Measurements from ENCODE around the gene EEF1AKMT1. TPM values are rescaled to one million over a fixed set of nuclear protein-coding genes. Genes with fewer than 3 reads are reported as not detected.

EEF1AKMT1 gene
- total and polyA plus RNA-seq, 10 of the 15 experiments (the other 5 are each of a cell fraction or from before 2014, with no cell fraction given), result 7.9 to 44.5 (median 11.0) TPM

DNA sequence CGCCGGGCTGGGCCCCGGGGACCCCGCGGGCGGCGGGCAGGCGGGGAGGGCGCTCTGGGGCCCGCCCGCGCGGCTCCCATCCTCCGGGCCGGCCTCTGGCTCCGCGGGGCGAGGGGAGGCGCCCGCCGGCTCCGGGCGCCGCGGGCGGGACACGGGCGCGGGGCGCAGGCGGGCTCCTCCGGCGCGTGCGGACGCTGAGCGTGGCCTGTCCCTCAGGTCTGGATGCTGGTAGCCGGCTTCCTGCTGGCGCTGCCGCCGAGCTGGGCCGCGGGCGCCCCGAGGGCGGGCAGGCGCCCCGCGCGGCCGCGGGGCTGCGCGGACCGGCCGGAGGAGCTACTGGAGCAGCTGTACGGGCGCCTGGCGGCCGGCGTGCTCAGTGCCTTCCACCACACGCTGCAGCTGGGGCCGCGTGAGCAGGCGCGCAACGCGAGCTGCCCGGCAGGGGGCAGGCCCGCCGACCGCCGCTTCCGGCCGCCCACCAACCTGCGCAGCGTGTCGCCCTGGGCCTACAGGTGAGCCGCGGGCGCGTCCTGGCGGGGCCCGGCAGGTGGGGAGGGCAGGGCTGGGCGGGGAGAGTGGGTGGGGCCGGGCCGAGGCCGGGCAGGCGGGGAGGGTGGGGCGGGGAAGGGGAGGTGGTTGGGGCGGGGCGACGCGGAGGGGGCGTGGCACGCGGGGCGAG lies 69.8 kb downstream of the EEF1AKMT1 start:
- no peaks in the 10 kb centered on the region for H3K9me3 ChIP-seq (replicated peaks; ENCODE audit: control insufficient read depth, insufficient read depth, low read length)
- no peak for FAIRE-seq
- BruUV-seq (replicated peaks), result no TSS peak
- no peaks in the 10 kb centered on the region for H3K36me3 ChIP-seq (ENCODE audit: control insufficient read depth in 2 of 2, insufficient read depth in 2 of 2, low read length in 1 of 2)
- ChIA-PET POLR2A (no interaction called here), SMC1A (ENCODE audit: uncharacterized antibody, unreplicated experiment) (no interaction called here), CTCF (interaction anchor here (1.0 to 1.1 kb wide), 2 partner anchors 127 to 209 kb away, joined by 3 read pairs; no protein-coding TSS in a partner anchor), RAD21 (ENCODE audit: unreplicated experiment) (no interaction called here)
- H3K4me3 ChIP-seq, result no peak overlapping the region
- H3K9ac ChIP-seq (ENCODE audit: control insufficient read depth, insufficient read depth, low read length), result no peak overlapping the region
- no peak overlapping the region for H3K27ac ChIP-seq (ENCODE audit: control insufficient read depth, insufficient read depth)
- peaks cover 6% of the 10 kb centered on the region for H3K4me1 ChIP-seq (ENCODE audit: control insufficient read depth, insufficient read depth, low read length)
- no peaks in the 10 kb centered on the region for H3K27me3 ChIP-seq (replicated peaks in 1 of 2; ENCODE audit: control insufficient read depth in 2 of 2, insufficient read depth in 2 of 2, low read length in 1 of 2)
- H3K79me2 ChIP-seq (ENCODE audit: control insufficient read depth, insufficient read depth, low read length), result no peaks in the 10 kb centered on the region
- H4K20me1 ChIP-seq (ENCODE audit: control insufficient read depth, insufficient read depth), result no peaks in the 10 kb centered on the region
- ATAC-seq, result peak; percentile 95
- intact Hi-C loops (cut with micrococcal nuclease; ENCODE audit: unreplicated experiment) (loop anchor here (5.0 kb wide), 1 partner anchor 207 kb away; no protein-coding TSS in a partner anchor), in situ Hi-C loops (cut with MboI) (no loop called here)
- H2AFZ ChIP-seq (ENCODE audit: control insufficient read depth, low read depth, low read length), result no peak overlapping the region; the same call in 1 of the 2 replicates
- under 1% methylated on average over 33 of the region's 98 CpGs for WGBS (ENCODE audit: insufficient coverage, insufficient replicate concordance, low lambda C conversion rate, missing lambda C conversion rate)
- peak; percentile 9 for DNase-seq (ENCODE audit: low read depth, low spot score)
- peak overlapping the region; percentile 60; the same call in 1 of the 2 replicates for H3K4me2 ChIP-seq (ENCODE audit: control insufficient read depth, insufficient read depth)
- TF ChIP-seq RELA (IDR thresholded peaks at IDR 0.05; ENCODE audit: borderline replicate concordance, partially characterized antibody), result no peak
- no peak for TF ChIP-seq PAX5 (IDR thresholded peaks at IDR 0.05; ENCODE audit: borderline replicate concordance, low read depth, low read length)
- TF ChIP-seq, protein P1, sequence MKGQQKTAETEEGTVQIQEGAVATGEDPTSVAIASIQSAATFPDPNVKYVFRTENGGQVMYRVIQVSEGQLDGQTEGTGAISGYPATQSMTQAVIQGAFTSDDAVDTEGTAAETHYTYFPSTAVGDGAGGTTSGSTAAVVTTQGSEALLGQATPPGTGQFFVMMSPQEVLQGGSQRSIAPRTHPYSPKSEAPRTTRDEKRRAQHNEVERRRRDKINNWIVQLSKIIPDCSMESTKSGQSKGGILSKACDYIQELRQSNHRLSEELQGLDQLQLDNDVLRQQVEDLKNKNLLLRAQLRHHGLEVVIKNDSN (IDR thresholded peaks at IDR 0.05; ENCODE audit: borderline replicate concordance, extremely low read length, insufficient read depth, low read depth, low read length), result no peak
- peak; percentile 62 for TF ChIP-seq GATAD2B (conservative IDR thresholded peaks at IDR 0.05; ENCODE audit: low read depth)
- TF ChIP-seq, protein P2, sequence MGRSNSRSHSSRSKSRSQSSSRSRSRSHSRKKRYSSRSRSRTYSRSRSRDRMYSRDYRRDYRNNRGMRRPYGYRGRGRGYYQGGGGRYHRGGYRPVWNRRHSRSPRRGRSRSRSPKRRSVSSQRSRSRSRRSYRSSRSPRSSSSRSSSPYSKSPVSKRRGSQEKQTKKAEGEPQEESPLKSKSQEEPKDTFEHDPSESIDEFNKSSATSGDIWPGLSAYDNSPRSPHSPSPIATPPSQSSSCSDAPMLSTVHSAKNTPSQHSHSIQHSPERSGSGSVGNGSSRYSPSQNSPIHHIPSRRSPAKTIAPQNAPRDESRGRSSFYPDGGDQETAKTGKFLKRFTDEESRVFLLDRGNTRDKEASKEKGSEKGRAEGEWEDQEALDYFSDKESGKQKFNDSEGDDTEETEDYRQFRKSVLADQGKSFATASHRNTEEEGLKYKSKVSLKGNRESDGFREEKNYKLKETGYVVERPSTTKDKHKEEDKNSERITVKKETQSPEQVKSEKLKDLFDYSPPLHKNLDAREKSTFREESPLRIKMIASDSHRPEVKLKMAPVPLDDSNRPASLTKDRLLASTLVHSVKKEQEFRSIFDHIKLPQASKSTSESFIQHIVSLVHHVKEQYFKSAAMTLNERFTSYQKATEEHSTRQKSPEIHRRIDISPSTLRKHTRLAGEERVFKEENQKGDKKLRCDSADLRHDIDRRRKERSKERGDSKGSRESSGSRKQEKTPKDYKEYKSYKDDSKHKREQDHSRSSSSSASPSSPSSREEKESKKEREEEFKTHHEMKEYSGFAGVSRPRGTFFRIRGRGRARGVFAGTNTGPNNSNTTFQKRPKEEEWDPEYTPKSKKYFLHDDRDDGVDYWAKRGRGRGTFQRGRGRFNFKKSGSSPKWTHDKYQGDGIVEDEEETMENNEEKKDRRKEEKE (IDR thresholded peaks at IDR 0.05), result no peak
- TF ChIP-seq, protein P3, sequence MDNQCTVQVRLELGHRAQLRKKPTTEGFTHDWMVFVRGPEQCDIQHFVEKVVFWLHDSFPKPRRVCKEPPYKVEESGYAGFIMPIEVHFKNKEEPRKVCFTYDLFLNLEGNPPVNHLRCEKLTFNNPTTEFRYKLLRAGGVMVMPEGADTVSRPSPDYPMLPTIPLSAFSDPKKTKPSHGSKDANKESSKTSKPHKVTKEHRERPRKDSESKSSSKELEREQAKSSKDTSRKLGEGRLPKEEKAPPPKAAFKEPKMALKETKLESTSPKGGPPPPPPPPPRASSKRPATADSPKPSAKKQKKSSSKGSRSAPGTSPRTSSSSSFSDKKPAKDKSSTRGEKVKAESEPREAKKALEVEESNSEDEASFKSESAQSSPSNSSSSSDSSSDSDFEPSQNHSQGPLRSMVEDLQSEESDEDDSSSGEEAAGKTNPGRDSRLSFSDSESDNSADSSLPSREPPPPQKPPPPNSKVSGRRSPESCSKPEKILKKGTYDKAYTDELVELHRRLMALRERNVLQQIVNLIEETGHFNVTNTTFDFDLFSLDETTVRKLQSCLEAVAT (IDR thresholded peaks at IDR 0.05), result no peak
- TF ChIP-seq MEF2B (IDR thresholded peaks at IDR 0.05; ENCODE audit: partially characterized antibody, poor library complexity, severe bottlenecking), result no peak
- TF ChIP-seq NFYB (IDR thresholded peaks at IDR 0.05; ENCODE audit: insufficient read depth, low read depth, low read length), result no peak
- no peak for TF ChIP-seq ZZZ3 (IDR thresholded peaks at IDR 0.05; ENCODE audit: control insufficient read depth, insufficient read length, low read depth)
- TF ChIP-seq FOXM1 (IDR thresholded peaks at IDR 0.05; ENCODE audit: low read depth, low read length), result no peak
- TF ChIP-seq, protein P4, sequence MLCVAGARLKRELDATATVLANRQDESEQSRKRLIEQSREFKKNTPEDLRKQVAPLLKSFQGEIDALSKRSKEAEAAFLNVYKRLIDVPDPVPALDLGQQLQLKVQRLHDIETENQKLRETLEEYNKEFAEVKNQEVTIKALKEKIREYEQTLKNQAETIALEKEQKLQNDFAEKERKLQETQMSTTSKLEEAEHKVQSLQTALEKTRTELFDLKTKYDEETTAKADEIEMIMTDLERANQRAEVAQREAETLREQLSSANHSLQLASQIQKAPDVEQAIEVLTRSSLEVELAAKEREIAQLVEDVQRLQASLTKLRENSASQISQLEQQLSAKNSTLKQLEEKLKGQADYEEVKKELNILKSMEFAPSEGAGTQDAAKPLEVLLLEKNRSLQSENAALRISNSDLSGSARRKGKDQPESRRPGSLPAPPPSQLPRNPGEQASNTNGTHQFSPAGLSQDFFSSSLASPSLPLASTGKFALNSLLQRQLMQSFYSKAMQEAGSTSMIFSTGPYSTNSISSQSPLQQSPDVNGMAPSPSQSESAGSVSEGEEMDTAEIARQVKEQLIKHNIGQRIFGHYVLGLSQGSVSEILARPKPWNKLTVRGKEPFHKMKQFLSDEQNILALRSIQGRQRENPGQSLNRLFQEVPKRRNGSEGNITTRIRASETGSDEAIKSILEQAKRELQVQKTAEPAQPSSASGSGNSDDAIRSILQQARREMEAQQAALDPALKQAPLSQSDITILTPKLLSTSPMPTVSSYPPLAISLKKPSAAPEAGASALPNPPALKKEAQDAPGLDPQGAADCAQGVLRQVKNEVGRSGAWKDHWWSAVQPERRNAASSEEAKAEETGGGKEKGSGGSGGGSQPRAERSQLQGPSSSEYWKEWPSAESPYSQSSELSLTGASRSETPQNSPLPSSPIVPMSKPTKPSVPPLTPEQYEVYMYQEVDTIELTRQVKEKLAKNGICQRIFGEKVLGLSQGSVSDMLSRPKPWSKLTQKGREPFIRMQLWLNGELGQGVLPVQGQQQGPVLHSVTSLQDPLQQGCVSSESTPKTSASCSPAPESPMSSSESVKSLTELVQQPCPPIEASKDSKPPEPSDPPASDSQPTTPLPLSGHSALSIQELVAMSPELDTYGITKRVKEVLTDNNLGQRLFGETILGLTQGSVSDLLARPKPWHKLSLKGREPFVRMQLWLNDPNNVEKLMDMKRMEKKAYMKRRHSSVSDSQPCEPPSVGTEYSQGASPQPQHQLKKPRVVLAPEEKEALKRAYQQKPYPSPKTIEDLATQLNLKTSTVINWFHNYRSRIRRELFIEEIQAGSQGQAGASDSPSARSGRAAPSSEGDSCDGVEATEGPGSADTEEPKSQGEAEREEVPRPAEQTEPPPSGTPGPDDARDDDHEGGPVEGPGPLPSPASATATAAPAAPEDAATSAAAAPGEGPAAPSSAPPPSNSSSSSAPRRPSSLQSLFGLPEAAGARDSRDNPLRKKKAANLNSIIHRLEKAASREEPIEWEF (IDR thresholded peaks at IDR 0.05; ENCODE audit: insufficient replicate concordance, low read depth, low read length), result no peak
- TF ChIP-seq TCF12 (IDR thresholded peaks at IDR 0.05; ENCODE audit: low read depth, low read length), result peak; percentile 85

All from GM12878 (cell line).